Fibroblast of skin of back (primary cell): ENCODE results near the gene PRIM2.
"Not testable (repeated sequence)": the region's sequence is repeated elsewhere in the genome, so short reads cannot be mapped to it uniquely, and the experiment has no call there.

Source experiments
- DNase-seq: peaks from one replicate; pipeline ENCODE4 v3.0.0-alpha.2; 2013

Gene PRIM2

DNA sequence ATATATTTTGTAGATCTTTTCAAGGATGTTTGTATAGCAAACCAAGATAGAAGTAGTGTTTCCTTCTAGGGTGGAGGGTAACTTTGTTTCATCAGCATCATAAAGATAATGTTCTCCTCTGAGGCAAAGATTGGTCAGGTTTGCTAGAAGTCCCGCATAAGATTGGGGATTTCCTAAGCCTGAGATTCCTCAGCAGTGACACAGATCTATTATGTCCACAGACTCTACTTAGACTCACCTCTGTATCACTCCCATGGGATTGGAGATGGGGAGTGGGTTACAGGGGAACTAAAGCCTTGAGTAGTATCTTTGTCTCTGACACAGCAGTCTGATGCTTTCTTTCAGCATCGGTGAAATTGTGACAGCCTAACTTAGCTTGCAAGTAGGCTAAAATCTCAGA lies 341.1 kb downstream of the PRIM2 start:
- DNase-seq, result peak; percentile 45

- DNase-seq, result not testable (repeated sequence)
These were observed 342.4 kb downstream of the PRIM2 start for GRCh38 chr6:57659794-57660193.

GRCh38 chr6:57660940-57661339 lies 343.5 kb downstream of the PRIM2 start:
- DNase-seq, result not testable (repeated sequence)

- not testable (repeated sequence) for DNase-seq
These were observed 350.7 kb downstream of the PRIM2 start for GRCh38 chr6:57668108-57668507.

GRCh38 chr6:57671237-57671636 lies 353.8 kb downstream of the PRIM2 start:
- not testable (repeated sequence) for DNase-seq

DNA sequence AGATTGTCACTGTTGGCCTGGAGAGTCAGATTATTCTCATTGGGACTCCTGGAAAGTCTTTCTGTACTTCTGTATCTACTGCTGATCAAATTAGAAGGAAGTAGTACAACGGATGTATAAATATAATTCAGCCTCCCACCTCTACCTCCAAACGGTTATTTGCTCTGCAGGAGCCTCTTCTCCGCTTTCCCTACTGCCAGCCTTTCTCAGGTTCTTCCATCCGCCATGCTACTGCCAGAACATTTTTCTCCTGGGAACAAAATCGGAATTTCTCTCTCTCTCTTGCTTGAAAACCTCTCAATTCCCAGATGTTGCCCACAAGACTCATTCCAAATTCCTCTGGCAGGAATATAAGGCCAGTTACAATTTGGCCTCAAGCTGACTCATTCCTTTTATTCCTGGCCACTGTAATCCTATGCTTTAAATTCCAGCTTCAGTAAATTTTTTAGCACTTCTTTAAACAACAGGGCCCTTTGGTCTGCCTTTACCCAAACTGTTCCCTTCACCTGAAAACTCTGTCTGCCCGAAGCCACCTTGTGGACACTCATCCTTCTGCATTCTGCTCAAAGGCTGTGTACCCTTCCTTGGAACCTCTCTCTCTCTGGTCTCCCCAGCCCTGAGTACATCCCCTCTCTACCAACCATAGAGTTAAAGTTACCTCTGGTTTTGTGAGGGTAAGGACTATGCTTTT lies 354.7 kb downstream of the PRIM2 start:
- peak; percentile 60 for DNase-seq

DNA sequence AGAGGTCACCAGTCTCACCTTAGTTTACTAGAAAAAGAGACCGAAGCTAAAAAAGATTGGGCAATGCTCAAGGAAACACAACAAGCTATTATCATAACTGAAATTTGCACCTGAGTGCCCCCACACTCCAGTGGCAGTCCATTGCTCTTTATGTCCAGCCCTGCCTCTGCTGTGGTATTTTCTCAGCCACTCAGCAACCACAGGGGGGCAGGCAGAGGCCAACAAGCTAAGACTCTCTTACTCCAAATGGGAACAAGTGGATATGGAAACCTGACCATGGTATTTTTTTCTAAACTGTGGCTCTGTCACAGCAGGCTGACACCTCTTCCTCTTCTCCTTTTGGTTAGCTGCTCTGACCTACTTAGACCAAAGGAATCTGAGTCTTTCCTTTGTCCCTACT lies 355.9 kb downstream of the PRIM2 start:
- peak; percentile 29 for DNase-seq

- not testable (repeated sequence) for DNase-seq
These were observed 358.0 kb downstream of the PRIM2 start for GRCh38 chr6:57675386-57675785.

DNA sequence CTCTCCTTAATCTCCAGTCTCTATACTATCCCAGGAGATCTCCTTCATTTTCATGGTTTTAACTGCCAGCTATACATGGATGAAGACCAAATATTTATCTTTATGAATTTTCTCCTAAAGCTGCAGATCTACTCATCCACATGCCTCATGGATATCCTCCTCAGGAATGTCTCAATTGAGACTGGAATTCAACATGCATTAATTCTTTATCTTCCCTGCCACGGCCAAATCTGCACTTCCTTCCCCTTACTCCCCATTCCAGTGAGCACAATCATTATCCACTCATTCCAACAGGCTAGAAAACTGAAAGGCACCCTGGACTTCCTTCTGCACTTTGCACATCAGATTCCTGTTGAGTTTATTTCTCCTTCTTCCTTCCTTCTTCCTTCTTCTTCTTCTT lies 379.0 kb downstream of the PRIM2 start:
- peak; percentile 48 for DNase-seq
